Chondrocyte (in vitro differentiated cells): Measurements from ENCODE around the gene STAT6. TPM values are rescaled to one million over a fixed set of nuclear protein-coding genes. Genes with fewer than 3 reads are reported as not detected.

Experiments
- DNase-seq: peaks from one replicate; pipeline ENCODE4 v3.0.0; 2021; ENCODE audit warnings: mixed read lengths, low spot score
- H3K27ac Mint-ChIP-seq: one replicate; pipeline ENCODE4 v1.8.0; 2021; ENCODE audit warnings: mild to moderate bottlenecking, moderate library complexity, mixed read lengths; ENCODE audit not compliant: unreplicated experiment
- H3K27me3 Mint-ChIP-seq: 2 replicates; pipeline ENCODE4 v1.8.0; 2021; ENCODE audit warnings: low read depth, mixed read lengths
- H3K36me3 Mint-ChIP-seq: 2 replicates; pipeline ENCODE4 v1.8.0; 2021; ENCODE audit warnings: low read depth, mixed read lengths
- H3K4me1 Mint-ChIP-seq: 2 replicates; pipeline ENCODE4 v1.8.0; 2021; ENCODE audit warnings: low read depth, mild to moderate bottlenecking, mixed read lengths
- H3K4me3 Mint-ChIP-seq: one replicate; pipeline ENCODE4 v1.8.0; 2021; ENCODE audit warnings: mild to moderate bottlenecking, moderate library complexity, mixed read lengths; ENCODE audit not compliant: unreplicated experiment
- H3K9me3 Mint-ChIP-seq: 2 replicates; pipeline ENCODE4 v1.8.0; 2021; ENCODE audit warnings: low read depth, mixed read lengths
- CTCF ChIP-seq: fragments of 200-600 bp; sonication (generic); IDR thresholded peaks from 2 replicates; pipeline ENCODE4 v1.5.0; 2021; ENCODE audit warnings: antibody characterized with exemption, mild to moderate bottlenecking, moderate library complexity
- total RNA-seq: library from RNA; stranded (reverse); gene quantifications from 3 replicates; pipeline ENCODE4 v1.2.1, GENCODE V29; 2021

The STAT6 gene
- total RNA-seq, 1 donor from 2014 or later = 89.4 TPM

- peak overlapping the region; percentile 89 for H3K4me3 Mint-ChIP-seq
- no peaks in the 10 kb centered on the region for H3K9me3 Mint-ChIP-seq
- H3K36me3 Mint-ChIP-seq = peaks cover 2% of the 10 kb centered on the region
- peak overlapping the region; percentile 99 for H3K27ac Mint-ChIP-seq
- DNase-seq = no peak
- H3K4me1 Mint-ChIP-seq = peaks cover 41% of the 10 kb centered on the region
- H3K27me3 Mint-ChIP-seq = no peaks in the 10 kb centered on the region
- peak; percentile 48 for TF ChIP-seq CTCF
These were observed 1.5 kb upstream of the STAT6 start for GRCh38 chr12:57112492-57113294.

- peak overlapping the region; percentile 99 for H3K27ac Mint-ChIP-seq
- no peaks in the 10 kb centered on the region for H3K27me3 Mint-ChIP-seq
- H3K9me3 Mint-ChIP-seq = no peaks in the 10 kb centered on the region
- peak overlapping the region; percentile 89 for H3K4me3 Mint-ChIP-seq
- peaks cover 41% of the 10 kb centered on the region for H3K4me1 Mint-ChIP-seq
- no peak for DNase-seq
- peaks cover 12% of the 10 kb centered on the region for H3K36me3 Mint-ChIP-seq
- peak; percentile 18 for TF ChIP-seq CTCF
These were observed 795 bp downstream of the STAT6 start for GRCh38 chr12:57110104-57111030.

- Mint-ChIP-seq H3K4me1 (peaks cover 41% of the 10 kb centered on the region), H3K4me3 (peak overlapping the region; percentile 89), H3K27me3 (no peaks in the 10 kb centered on the region), H3K36me3 (peaks cover 18% of the 10 kb centered on the region), H3K27ac (peak overlapping the region; percentile 99), H3K9me3 (no peaks in the 10 kb centered on the region)
- no peak for TF ChIP-seq CTCF
- no peak for DNase-seq
These were observed 1.7 kb downstream of the STAT6 start for GRCh38 chr12:57109207-57110103.

GRCh38 chr12:57107456-57108155 lies 3.6 kb downstream of the STAT6 start:
- Mint-ChIP-seq H3K4me3 (no peak overlapping the region), H3K9me3 (no peaks in the 10 kb centered on the region), H3K36me3 (peaks cover 23% of the 10 kb centered on the region), H3K27me3 (no peaks in the 10 kb centered on the region), H3K27ac (no peak overlapping the region), H3K4me1 (peaks cover 38% of the 10 kb centered on the region)
- TF ChIP-seq CTCF = no peak
- DNase-seq = no peak
